ENCODE measurements around the gene VPS4B.

GRCh38 chr18:63470751-63471150 is 48.5 kb upstream of the VPS4B start:
- TF ChIP-seq CTCF (IDR thresholded peaks at IDR 0.05) (no peak), MAZ (IDR thresholded peaks at IDR 0.05; ENCODE audit: borderline replicate concordance, low read depth, low read length) (no peak), POLR2A (IDR thresholded peaks at IDR 0.05; ENCODE audit: low read length) (no peak), CHD2 (IDR thresholded peaks at IDR 0.05; ENCODE audit: low read length, partially characterized antibody) (no peak), REST (IDR thresholded peaks at IDR 0.05) (no peak), HDAC2 (IDR thresholded peaks at IDR 0.05) (no peak), POLR2AphosphoS2 (conservative IDR thresholded peaks at IDR 0.05; ENCODE audit: low read length) (no peak), NFE2L2 (conservative IDR thresholded peaks at IDR 0.05; ENCODE audit: low read length) (no peak), CHD4 (IDR thresholded peaks at IDR 0.05; ENCODE audit: borderline replicate concordance) (no peak), NR3C1 (IDR thresholded peaks at IDR 0.05) (no peak), PHF8 (IDR thresholded peaks at IDR 0.05; ENCODE audit: borderline replicate concordance, low read depth) (no peak)
